NCI-H2081 (cell line): Measurements from ENCODE around the gene IQSEC1.

Source experiments
- DNase-seq, 2 experiments: peaks; one replicate each; lab custom pipeline; 2025; lab: John Stamatoyannopoulos, UW

Gene IQSEC1

DNA sequence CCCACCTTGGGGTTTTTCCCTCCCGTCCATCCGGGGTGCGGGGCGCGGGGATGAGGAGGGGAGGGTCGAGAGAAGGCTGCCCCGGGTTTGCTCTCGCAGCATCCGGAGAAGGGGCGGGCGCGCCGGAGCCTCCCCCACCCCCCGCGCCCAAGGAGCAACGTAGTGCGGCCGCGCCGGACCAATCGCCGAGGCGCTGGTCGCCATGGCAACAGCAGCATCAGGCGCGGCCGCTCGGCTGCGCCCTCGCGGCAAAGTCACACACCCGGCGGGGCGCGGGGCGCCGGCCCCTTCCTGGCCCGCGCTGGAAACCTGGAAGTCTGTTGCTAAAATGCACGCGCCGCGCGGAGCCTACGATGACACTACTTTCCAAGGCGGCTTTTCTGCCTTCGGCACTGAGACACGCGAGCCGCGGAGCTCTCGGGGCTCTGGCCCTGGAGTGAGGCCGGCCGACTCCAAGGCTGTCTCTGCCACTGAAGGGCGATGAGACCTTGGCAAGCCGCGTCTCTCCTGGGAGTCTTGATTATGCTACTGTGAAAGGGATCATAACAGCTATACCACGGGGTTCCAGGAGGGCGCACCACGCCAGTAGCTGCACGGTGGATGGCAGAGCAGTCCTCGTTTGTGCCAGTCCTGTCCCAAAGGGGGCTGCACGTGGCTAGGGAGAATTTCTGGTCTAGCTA lies at the start of gene IQSEC1:
Gene IQSEC1, minus strand, starts transcription at position 104 of the 680 bp plus-strand sequence. CDS start 415 bp downstream, outside the sequence.
- DNase-seq, result no peak

DNA sequence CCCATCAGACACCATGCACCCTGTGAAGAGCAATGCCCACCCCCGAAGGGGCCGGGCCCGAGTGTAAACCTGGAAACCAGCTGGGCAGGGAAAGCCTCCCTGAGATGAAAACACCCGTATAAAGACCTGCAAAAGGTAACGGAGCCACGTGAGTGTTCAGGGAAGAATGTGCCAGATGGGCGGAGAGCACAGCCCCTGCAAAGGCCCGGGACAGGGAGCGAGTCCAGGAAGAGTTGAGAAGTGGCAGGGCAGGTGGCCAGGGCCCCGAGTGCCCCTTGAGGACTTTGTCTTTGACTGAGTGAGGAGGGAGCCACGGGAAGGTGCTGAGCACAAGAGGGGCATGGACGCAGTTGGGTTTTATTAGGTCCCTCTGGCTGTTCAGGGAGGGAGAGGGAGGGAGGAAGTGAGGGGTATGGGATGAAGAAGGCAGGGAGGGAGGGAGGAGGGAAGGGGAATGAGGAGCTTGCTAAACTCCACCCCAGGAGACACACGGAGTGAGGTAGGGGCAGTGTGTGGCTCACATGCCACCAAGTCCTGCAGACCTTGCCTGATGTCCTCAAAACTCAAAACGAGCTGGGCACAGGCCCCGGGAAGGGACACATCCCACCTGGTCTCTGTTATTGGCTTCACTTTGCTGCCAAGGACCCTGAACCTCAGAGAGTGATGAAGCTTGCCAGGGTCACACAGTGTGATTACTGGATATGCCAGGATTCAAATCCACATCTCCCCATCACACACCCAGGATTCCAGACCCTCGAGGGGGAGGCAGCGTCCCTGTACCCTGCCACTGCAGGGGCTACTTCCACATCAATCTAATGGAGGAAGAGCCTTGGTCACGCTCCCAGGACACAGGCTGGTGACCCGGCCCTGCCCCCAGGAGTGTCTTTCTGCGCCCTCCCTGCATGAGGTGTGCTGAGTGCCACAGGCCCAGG lies 49.1 kb upstream of the IQSEC1 start:
- no peak for DNase-seq

DNA sequence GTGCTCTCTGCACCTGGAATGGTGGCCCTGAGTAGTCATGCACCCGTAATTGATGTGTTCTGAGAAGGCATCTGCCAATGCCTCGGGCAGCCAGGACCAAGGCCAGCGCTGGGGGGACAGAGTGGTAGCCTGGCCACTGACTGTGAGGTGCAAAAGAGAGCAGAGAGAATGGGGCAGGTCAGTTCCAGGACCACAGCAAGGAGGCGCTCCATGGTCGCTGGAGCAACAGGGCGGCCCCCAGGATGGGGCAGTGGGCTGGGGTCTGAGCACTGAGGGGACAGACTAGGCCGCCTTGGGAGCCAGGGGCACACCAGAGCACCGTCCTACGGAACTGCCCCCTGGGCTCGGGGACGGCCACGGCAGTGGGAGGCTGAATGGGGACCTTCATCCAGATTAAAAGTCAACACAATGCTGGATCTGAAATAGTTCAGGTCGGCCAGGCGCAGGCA lies 48.3 kb upstream of the IQSEC1 start:
- no peak for DNase-seq

DNA sequence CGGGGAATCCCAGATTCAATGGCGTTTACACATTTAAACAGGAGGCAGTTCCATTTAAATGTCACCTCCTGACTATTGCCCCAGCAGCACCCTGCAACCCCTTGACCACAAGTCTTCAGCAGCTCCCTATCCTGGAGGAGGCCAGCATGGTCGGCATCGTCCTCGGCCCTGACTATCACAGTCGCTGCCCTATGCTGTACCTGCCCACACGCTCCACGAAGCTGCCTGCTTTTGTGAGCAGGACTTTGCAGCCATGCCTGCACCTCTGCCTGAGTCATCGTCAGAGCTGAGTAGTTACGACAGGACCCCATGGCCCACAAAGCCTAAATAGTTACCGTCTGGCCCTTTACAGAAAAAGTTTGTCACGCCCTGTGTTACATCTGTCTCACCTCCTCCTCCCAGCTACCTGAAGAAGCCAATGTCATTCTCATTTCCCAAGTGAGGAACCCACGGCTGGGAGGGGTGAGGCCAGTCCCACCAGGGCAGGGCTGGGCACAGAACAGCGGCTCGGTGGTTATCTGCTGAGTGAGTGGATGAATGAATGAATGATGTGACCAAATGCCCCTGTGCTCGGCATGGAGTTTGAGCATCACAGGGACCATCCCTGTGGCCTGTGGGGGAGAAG lies 47.8 kb upstream of the IQSEC1 start:
- no peak for DNase-seq

DNA sequence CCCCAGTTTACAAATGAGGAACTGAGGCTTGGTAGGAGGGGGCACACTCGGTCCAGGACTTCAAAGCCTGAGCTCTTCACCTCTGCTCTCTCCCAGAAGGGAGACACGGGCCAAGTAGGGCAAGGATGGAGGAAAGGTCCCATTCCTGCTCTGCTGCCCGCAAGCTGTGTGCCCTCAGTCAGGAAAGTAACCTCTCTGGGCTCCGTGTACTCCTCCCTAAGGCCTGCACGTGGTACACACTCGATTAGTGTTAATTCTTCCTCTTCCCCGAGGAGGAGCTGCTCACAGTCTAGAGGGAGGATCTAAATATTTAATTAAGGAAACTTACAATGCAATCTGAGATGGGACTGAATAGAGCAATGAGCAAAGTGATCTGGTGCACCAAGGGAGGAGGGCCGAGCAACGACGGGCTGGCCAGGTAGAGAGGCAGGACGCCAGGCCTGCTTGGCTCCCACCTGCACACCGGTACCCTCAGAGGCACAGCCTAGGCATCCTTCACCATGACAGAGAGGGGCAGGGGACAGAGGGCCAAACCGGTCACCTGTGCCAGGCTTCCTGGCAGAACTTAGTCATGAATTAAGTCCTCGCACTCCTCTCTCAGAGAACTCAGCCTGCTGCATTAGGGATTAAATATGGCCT lies 47.2 kb upstream of the IQSEC1 start:
- no peak for DNase-seq

DNA sequence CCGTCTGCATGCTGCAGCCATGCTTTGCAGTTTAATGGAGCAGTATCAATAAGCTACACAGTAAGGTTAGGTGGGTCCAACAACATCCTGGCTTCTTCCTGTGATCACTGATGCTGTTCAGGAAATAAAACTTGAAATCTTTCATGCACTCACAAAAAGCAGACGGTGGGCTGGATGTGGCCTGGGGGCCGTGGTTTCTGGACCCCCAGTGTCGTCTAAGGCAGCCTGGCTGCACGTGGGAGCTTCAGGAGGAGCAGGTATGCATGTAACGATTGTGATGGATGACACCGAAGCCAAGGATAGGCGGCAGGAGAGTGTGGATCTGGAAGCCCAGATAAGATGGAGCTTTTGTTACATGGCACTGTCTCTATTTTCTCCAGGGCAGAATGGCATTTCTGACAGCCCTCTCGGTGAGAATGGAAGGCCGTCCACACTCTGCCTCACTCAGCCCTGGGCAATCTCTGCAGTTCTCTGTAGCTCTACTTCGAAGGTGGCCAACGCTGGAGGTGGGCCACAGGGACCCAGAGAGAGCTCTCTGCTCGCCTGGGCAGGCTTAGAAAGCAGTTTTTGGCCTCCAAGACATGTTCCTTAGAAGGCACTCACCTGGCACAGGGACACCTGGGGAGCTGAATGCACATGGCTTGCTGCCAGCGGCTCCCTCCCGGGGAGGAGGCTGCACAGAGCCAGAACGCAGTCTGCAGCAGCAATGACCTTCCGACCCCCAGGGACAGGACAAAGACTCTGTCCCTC lies 46.4 kb upstream of the IQSEC1 start:
- peak in 1 of 2 experiments; percentile 30 for DNase-seq

DNA sequence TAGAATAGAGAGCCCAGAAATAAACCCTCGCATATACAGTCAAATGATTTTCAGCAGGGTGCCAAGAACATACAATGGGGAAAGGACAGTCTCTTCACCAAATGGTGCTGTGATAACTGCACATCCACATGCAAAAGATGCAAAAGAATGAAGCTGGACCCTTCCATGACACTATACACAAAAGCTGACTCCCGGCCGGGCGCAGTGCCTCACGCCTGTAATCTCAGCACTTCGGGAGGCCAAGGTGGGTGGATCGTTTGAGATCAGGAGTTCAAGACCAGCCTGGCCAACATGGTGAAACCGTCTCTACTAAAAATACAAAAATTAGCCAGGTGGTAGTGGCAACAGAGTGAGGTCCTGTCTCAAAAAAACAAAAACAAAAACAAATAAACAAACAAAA lies 43.2 kb upstream of the IQSEC1 start:
- no peak for DNase-seq

DNA sequence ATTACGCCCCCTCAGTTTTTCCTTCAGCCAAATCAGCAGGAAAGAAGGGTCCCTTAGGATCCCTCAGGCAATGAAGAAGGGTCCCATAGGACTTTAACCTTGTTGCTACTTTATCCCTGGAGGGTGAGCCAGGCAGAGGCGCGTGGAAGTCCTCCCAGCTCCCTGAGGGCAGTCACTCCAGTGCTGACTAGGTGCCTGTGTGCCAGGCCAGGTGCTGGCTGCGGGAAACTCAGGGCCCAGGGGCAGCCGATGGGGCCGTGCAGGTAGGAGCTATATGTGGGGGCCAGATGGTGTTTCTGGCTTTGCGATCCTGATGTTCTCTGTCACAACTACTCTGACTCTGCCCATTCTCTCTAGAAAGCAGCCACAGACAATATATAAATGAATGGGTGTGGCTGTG lies 42.8 kb upstream of the IQSEC1 start:
- DNase-seq, result no peak

DNA sequence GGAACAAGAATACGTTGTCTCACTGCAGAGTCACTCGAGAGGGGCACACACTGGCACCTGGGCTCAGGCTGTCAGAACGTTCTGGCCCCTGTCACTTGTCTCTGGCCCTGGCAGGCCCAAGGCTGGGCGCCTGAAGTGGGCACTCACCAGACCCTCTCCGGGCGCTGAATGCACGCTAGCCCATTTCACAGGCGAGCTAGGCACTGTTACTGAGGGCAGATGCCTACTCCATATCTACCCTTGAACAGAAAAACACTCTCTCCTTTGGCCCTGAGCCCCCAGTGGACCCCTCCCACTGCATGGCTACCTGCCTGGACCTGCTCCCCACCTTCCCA lies 42.3 kb upstream of the IQSEC1 start:
- no peak for DNase-seq

DNA sequence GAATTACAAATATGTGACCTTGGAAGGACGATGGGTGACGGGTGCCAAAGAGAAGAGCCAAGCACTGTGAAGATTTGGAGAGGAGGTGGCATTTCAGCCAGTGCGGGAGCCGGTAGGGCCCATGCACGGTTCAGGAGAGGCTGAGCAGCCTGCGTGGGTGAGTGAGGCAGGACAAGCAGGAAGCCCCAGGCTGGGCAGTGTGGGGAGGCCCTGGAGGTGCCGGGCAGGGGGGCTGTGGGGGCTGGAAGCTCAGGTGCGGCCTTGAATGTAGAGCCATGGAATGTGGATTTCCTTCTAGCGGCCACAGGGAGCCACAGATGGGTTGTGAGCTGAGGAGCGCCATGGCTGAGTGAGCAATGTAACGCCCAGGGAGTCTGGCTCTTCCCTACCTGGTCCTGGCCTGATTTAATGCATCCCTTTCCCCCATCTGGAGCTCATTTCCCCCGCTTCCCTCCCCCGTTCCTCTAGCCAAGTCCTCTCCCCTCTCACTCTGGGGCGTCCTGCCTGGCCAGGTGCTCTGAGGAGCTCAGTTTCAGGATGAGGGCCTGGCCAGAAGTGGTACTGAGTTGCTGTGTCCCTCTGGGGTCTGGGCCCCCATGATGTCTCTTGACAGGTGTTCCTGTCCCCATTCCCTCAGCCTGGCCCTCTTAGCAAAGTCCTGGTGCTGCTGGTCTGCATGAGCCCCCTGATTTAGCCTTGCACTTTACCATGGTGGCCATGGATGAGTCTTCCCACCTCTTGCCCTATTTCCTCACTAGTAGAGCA lies 41.8 kb upstream of the IQSEC1 start:
- no peak for DNase-seq

DNA sequence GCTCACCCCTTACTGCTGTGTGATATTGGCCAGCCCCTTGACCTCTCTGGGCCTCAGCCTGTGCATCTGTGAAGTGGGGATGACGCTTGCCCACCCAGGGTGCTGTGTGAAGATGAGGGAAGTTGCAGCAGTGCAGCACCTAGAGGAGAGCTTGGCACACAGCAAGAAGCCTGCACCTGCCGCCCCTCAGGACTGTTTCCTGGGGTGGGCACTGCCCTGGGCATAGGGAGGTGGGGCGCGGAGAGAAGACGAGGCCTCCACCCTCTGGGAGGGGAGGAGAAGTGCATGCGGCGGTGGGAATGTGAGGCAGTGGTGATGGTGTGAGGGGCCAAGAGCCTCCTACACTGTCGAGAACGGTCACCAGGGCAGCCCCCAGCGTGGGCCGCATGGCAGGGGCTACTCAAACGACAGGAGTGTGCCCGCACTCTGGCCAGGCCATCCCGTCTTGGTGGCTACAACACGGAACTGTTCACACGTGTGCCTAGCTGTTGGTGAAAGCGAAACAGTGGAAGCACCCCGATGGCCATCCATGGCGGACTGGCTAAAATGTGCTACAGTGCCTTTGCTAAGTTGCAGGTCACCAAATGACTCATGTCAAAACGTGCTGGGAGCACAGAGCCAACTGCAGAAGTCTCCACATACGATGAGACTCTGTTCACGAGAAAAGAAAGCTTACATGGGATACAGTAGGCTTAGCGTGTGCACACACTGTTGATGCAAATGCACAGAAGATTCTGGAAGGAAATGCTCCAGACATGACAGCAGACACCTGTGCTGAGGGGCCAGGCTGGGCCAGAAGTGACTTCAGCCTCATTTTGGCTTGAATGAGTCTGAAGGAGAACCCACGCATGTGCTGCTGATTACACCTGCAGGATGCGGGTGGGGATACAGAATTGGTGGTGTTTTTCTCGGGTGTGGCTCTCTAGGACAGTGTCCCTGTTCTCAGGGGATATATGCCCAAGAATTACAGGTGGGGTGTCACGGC lies 40.4 kb upstream of the IQSEC1 start:
- DNase-seq, result no peak

DNA sequence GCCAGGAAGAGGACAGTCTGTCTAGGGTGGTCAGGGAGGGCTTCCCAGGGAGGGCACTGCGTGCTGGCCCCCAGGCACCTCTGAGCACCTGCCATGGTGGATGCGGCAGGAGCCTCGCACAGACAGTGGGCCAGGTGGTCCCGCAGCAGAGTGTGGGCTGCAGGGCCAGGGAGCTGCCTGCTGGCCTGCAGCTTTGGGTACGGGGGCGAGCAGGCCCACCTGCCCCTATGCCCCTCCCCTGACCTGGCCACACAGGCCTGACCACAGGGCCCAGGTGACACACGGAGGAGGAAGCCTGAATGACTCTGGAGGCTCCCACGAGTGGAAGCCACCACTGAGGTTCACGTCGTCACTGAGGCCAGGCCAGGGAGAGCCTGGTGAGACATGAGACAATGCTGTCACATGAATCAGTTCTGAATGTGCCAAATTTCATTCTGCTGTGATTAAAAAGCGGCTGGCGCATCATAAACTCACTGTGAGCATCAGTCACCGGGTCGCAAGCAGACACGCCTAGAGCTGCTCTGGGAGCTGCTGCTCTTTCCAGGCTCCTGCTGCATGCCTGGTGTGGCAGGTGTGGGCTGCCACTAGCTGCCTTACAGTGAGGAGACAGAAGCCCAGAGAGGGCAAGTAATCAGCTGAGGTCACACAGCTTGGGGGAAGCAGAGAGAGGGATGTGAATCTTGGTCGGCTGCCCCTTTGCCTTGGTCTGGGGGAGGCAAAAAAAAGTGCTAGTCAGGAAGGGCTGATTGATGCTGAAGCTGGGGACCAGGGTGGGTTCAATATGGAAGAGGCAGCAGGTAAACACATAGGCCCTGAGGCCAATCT lies 39.5 kb upstream of the IQSEC1 start:
- no peak for DNase-seq

DNA sequence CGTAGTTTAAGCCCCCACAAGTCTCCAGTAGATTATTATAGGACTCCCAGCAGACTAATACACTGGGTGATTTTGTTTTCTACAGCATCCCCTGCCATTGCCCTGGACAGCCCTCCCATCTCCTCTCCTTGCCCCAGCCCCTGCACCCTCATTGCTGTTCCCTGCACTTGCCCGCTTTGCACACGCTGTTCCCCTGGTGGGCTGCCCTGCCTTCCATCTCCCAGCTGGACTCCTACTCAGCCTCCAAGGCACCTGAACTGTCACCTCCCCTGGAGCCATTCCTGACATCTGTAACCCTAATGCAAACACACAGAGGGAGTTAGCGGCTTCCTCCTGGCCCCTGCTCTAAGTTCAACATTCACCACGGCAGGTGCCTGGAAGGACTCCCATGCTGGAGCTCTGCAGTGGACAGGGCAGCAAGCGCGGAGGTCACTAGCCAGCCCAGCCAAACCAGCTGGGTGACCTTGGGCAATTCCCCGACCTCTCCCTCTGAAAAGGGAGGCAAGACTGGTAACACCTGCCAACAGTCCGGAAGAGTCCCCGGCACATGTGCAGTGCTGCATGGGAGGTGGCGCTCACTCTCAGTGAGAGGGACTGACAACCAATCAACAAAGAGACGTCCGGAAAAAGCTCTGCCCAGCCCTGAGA lies 38.8 kb upstream of the IQSEC1 start:
- DNase-seq, result peak in 1 of 2 experiments; percentile 20

DNA sequence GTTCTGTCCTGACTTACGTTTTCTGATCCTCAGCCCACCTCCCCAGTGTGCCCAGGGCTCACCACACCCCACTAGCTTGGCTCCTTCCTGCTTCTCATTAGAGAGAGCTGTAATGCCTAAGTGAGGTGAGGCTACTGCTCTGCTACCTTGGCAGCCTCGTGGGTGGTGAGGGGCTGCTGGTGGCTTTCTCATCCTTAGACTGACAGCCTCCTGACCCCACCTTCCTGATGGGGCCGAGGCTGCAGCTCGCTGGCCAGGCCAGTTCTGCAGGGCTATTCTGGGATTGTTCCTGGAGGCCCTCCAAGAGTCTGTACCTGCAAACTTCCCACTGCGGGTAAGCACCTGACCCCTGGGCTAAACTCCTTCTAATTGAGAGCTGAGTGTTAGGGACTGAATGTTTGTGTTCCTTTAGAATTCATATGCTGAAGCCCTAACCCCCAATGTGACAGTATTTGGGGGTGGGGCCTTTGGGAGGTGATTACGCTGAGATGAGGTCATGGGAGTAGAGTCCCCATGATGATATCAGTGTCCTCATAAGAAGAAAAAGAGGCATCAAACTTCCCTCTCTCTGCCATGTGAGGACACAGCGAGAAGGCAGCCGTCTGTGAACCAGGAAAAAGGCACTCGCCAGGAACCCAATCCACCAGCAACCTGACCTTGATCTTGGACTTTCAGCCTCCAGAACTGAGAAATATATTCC lies 38.1 kb upstream of the IQSEC1 start:
- DNase-seq, result no peak

DNA sequence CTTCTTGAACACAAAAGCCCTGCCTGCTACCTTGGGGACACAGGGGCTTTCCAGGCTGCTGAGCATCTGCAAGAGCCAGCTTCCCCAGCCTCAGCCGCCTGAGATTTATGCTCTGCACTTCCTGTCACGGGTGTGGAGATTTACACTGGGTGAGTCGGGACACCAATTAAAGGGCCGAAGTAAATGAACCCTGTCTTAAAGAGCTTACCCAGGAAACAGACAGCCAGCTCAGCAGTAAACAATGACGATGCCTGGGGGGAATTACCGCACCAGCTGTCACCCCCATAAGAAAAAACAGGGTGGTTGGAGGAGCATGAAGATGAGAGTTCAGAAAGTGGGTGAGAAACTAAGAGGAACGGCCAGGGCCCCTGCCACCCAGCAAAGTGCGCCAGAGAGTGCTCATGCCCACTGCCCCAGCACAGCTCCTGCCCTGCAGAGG lies 37.5 kb upstream of the IQSEC1 start:
- DNase-seq, result peak; percentile 25 to 32

DNA sequence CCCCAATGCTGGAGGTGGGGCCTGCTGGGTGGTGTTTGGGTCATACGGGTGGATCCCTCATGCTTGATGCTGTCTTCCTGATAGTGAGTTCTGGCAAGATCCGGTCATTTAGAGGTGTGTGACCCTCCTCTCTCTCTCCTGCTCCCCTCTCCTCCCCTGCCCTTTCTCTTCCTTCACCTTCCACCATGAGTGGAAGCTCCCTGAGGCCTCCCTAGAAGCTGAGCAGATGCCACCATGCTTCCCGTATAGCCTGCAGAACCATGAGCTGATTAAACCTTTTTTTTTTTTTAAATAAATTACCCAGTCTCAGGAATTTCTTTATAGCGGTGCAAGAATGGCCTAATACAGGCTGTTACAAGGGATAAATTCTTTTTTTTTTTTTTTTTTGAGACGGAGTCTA lies 36.3 kb upstream of the IQSEC1 start:
- no peak for DNase-seq

DNA sequence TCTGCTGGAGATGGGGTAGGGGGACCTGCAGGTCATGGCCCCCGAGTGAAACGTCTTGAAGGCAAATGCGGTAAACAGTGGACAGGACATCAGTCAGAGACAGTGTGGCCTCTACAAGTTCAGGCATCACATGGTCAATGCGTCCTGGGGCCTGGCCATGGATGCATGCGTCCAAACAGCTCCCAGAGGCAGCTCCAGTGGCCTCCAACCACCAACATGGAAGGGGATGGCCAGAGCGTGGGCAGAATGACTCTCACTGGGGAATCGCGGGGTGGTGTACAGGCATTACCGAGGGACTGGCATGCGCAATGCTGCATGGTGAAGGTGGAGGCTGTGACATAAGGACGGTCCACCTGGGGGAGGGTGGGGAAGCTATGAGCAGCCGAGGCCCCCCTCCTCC lies 35.6 kb upstream of the IQSEC1 start:
- no peak for DNase-seq

DNA sequence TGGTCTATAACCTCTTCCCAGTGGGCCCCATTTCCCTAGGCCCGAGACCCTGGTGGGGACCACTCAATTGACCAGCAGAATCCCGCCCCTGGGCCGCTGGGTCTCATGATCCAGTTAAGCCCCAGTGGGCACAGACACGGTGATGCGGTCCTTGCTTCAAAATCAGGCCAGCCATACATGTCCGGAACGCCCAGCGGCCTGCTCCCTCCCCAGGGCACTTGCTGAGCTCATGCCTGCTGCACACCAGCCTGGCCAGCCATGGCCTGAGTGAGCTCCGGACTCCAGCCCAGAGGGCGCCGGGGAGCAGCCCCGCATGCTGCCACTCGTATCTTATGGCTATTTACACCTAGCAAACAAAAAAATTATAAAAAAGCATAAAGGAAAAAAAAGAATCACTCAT lies 34.4 kb upstream of the IQSEC1 start:
- no peak for DNase-seq
